ENCODE measurements around the gene FSTL4. TPM values are rescaled to one million over a fixed set of nuclear protein-coding genes. Genes with fewer than 3 reads are reported as not detected.

The FSTL4 gene
- total RNA-seq, 1 donor from 2014 or later = 0.67 TPM

- intact Hi-C loops (cut with DNase I) = no loop called here
- ATAC-seq (no peak), DNase-seq (no peak)
- no peaks in the 10 kb centered on the region for H3K4me1 ChIP-seq
- no peak overlapping the region for H3K4me3 ChIP-seq
- no peaks in the 10 kb centered on the region for H3K27me3 ChIP-seq
- no peak for TF ChIP-seq CTCF (IDR thresholded peaks at IDR 0.05)
- no peak overlapping the region for H3K27ac ChIP-seq
- H3K36me3 ChIP-seq = no peaks in the 10 kb centered on the region
- no peaks in the 10 kb centered on the region for H3K9me3 ChIP-seq
Measured at GRCh38 chr5:133198511-133198910, 413.8 kb downstream of the FSTL4 start.

GRCh38 chr5:133196441-133197085 lies 415.8 kb downstream of the FSTL4 start:
- Histone ChIP-seq H3K27ac (no peak overlapping the region), H3K4me3 (no peak overlapping the region), H3K27me3 (no peaks in the 10 kb centered on the region), H3K9me3 (no peaks in the 10 kb centered on the region), H3K36me3 (no peaks in the 10 kb centered on the region), H3K4me1 (no peaks in the 10 kb centered on the region)
- ATAC-seq = no peak
- DNase-seq = no peak
- TF ChIP-seq CTCF (IDR thresholded peaks at IDR 0.05) = no peak
- intact Hi-C loops (cut with DNase I) = no loop called here

- ATAC-seq (no peak), DNase-seq (no peak)
- H3K27me3 ChIP-seq = no peaks in the 10 kb centered on the region
- no peak overlapping the region for H3K4me3 ChIP-seq
- H3K4me1 ChIP-seq = no peaks in the 10 kb centered on the region
- H3K27ac ChIP-seq = no peak overlapping the region
- H3K36me3 ChIP-seq = no peaks in the 10 kb centered on the region
- no peaks in the 10 kb centered on the region for H3K9me3 ChIP-seq
- no peak for TF ChIP-seq CTCF (IDR thresholded peaks at IDR 0.05)
- intact Hi-C loops (cut with DNase I) = no loop called here
Measured at GRCh38 chr5:133195250-133195649, 417.1 kb downstream of the FSTL4 start.

- H3K36me3 ChIP-seq = no peaks in the 10 kb centered on the region
- H3K4me1 ChIP-seq = no peaks in the 10 kb centered on the region
- no peak overlapping the region for H3K27ac ChIP-seq
- H3K4me3 ChIP-seq = no peak overlapping the region
- DNase-seq (no peak), ATAC-seq (no peak)
- intact Hi-C loops (cut with DNase I) = no loop called here
- H3K9me3 ChIP-seq = no peaks in the 10 kb centered on the region
- TF ChIP-seq CTCF (IDR thresholded peaks at IDR 0.05) = no peak
- H3K27me3 ChIP-seq = no peaks in the 10 kb centered on the region
Measured at GRCh38 chr5:133193794-133194193, 418.5 kb downstream of the FSTL4 start.

- ATAC-seq = no peak
- TF ChIP-seq CTCF (IDR thresholded peaks at IDR 0.05) = no peak
- intact Hi-C loops (cut with DNase I) = no loop called here
Measured at GRCh38 chr5:133192716-133193115, 419.6 kb downstream of the FSTL4 start.

GRCh38 chr5:133189881-133190280 lies 422.5 kb downstream of the FSTL4 start:
- no peaks in the 10 kb centered on the region for H3K27me3 ChIP-seq
- H3K27ac ChIP-seq = no peak overlapping the region
- intact Hi-C loops (cut with DNase I) = no loop called here
- no peaks in the 10 kb centered on the region for H3K9me3 ChIP-seq
- no peak for TF ChIP-seq CTCF (IDR thresholded peaks at IDR 0.05)
- H3K4me3 ChIP-seq = no peak overlapping the region
- H3K4me1 ChIP-seq = no peaks in the 10 kb centered on the region
- ATAC-seq (no peak), DNase-seq (no peak)
- H3K36me3 ChIP-seq = no peaks in the 10 kb centered on the region

More at GRCh38 chr5:133192716-133193115, 419.6 kb downstream of the FSTL4 start:
- DNase-seq = no peak
- Histone ChIP-seq H3K4me3 (no peak overlapping the region), H3K4me1 (no peaks in the 10 kb centered on the region), H3K36me3 (no peaks in the 10 kb centered on the region), H3K27ac (no peak overlapping the region), H3K27me3 (no peaks in the 10 kb centered on the region), H3K9me3 (no peaks in the 10 kb centered on the region)
